ENCODE measurements around the gene SLC9A5. TPM values are rescaled to one million over a fixed set of nuclear protein-coding genes. Genes with fewer than 3 reads are reported as not detected.

Gene SLC9A5
- total RNA-seq, 4 donors from 2014 or later = 0.55 to 4.5 (median 1.5) TPM

- in situ Hi-C loops (cut with MboI; ENCODE audit: low pct_ligation_motif_present in 1 of 4, low pct_unique_long_range_greater_than_20kb in 1 of 4, low sequenced_read_pairs in 3 of 4) (no loop called here), intact Hi-C loops (cut with DNase I; ENCODE audit: low total_unique reads) (no loop called here)
- H3K4me1 ChIP-seq = peaks cover 33 to 58% (median 52%) of the 10 kb centered on the region in 4 donors
Observed at GRCh38 chr16:67246756-67247191, 2.0 kb upstream of the SLC9A5 start.

GRCh38 chr16:67247192-67248072 lies 1.3 kb upstream of the SLC9A5 start, which contains the start of gene FHOD1:
Gene FHOD1 (minus strand): TSS chr16:67247481. CDS start chr16:67247410, 71 bp downstream.
- no peaks in the 10 kb centered on the region for H3K9me3 ChIP-seq
- H3K36me3 ChIP-seq = no peaks in the 10 kb centered on the region
- WGBS, 2 donors (ENCODE audit: low coverage in 1 of 2) = 0% methylated on average over 39 of the region's 60 CpGs; no CpG with 5 or more reads in 1 of the 2 donors
- in situ Hi-C loops (cut with MboI; ENCODE audit: low pct_ligation_motif_present in 1 of 4, low pct_unique_long_range_greater_than_20kb in 1 of 4, low sequenced_read_pairs in 3 of 4) = no loop called here
- H3K4me3 ChIP-seq = peak within 1 kb of the TSS; percentile 57 to 84 (median 63)
- intact Hi-C loops (cut with DNase I; ENCODE audit: low total_unique reads) = no loop called here
- H3K27me3 ChIP-seq = peaks cover 33% of the 10 kb centered on the region
- DNase-seq = peak; percentile 100
- TF ChIP-seq POLR2AphosphoS5 (IDR thresholded peaks at IDR 0.05) (peak; percentile 93 to 98 (median 94)), EP300 (IDR thresholded peaks at IDR 0.05; ENCODE audit: low read depth) (no peak), POLR2A (IDR thresholded peaks at IDR 0.05) (peak; percentile 87), CTCF (IDR thresholded peaks at IDR 0.05) (no peak)
- peaks cover 29 to 51% (median 45%) of the 10 kb centered on the region in 4 donors for H3K4me1 ChIP-seq
- peak within 1 kb of the TSS; percentile 94 to 95 (median 94) for H3K27ac ChIP-seq

More at GRCh38 chr16:67246756-67247191, 2.0 kb upstream of the SLC9A5 start:
- Histone ChIP-seq H3K4me3 (peak overlapping the region; percentile 57 to 84 (median 63)), H3K36me3 (no peaks in the 10 kb centered on the region), H3K9me3 (no peaks in the 10 kb centered on the region), H3K27ac (peak overlapping the region; percentile 94 to 95 (median 94)), H3K27me3 (peaks cover 33% of the 10 kb centered on the region)
- peak; percentile 95 for TF ChIP-seq POLR2A (IDR thresholded peaks at IDR 0.05)
- TF ChIP-seq POLR2AphosphoS5 (IDR thresholded peaks at IDR 0.05) = peak; percentile 86 to 97 (median 96)
- TF ChIP-seq EP300 (IDR thresholded peaks at IDR 0.05; ENCODE audit: low read depth) = no peak
- peak in 1 of 5 experiments; percentile 29 for TF ChIP-seq CTCF (IDR thresholded peaks at IDR 0.05)
- DNase-seq = peak; percentile 94
- WGBS, 2 donors (ENCODE audit: low coverage in 1 of 2) = 1% methylated on average over 15 of the region's 26 CpGs; no CpG with 5 or more reads in 1 of the 2 donors

- intact Hi-C loops (cut with DNase I; ENCODE audit: low total_unique reads) = no loop called here
- Histone ChIP-seq H3K27ac (peak overlapping the region in 2 of 4 donors; percentile 94 to 95), H3K27me3 (peaks cover 33% of the 10 kb centered on the region), H3K9me3 (no peaks in the 10 kb centered on the region), H3K36me3 (no peaks in the 10 kb centered on the region), H3K4me1 (peaks cover 29 to 47% (median 42%) of the 10 kb centered on the region in 4 donors), H3K4me3 (peak overlapping the region; percentile 15 to 84 (median 39))
- WGBS, 2 donors (ENCODE audit: low coverage in 1 of 2) = 4% methylated on average over 7 of the region's 7 CpGs; no CpG with 5 or more reads in 1 of the 2 donors
- in situ Hi-C loops (cut with MboI; ENCODE audit: low pct_ligation_motif_present in 1 of 4, low pct_unique_long_range_greater_than_20kb in 1 of 4, low sequenced_read_pairs in 3 of 4) = no loop called here
- no peak for TF ChIP-seq POLR2A (IDR thresholded peaks at IDR 0.05)
- no peak for TF ChIP-seq CTCF (IDR thresholded peaks at IDR 0.05)
- TF ChIP-seq EP300 (IDR thresholded peaks at IDR 0.05; ENCODE audit: low read depth) = no peak
- no peak for TF ChIP-seq POLR2AphosphoS5 (IDR thresholded peaks at IDR 0.05)
- no peak for DNase-seq
Observed at GRCh38 chr16:67248073-67248400, 742 bp upstream of the SLC9A5 start.

All from transverse colon (tissue), 4 donors.